Measurements from ENCODE around the gene GDNF. TPM values are rescaled to one million over a fixed set of nuclear protein-coding genes. Genes with fewer than 3 reads are reported as not detected.

Gene GDNF
- total RNA-seq, 1 donor from 2014 or later, result 0.85 TPM

DNA sequence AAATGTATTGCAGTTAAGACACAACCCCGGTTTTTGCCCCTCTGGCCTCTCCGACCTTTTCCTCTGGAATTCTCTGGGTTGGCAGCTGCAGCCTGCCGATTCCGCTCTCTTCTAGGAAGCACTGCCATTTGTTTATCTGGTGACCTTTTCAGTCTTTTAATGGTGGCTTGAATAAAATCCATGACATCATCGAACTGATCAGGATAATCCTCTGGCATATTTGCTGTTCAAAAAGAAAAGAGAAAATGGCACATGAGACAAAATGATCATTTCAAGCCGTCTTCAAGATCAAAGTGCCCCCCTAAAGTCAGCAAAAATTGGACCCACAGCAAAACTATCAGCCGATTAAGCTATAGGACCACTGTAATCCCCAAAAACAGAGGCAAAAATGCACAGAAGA is 23.9 kb downstream of the GDNF start:
- no peak for DNase-seq (ENCODE audit: low spot score in 2 of 2, unreplicated experiment in 2 of 2)
- peaks cover 18% of the 10 kb centered on the region for H3K4me1 Mint-ChIP-seq
- peaks cover 3% of the 10 kb centered on the region for H3K27me3 Mint-ChIP-seq (ENCODE audit: low read depth)
- H3K36me3 Mint-ChIP-seq, result no peaks in the 10 kb centered on the region
- H3K27ac Mint-ChIP-seq, result no peak overlapping the region
- H3K9me3 Mint-ChIP-seq, result peaks cover 3% of the 10 kb centered on the region
- TF ChIP-seq, protein P1, sequence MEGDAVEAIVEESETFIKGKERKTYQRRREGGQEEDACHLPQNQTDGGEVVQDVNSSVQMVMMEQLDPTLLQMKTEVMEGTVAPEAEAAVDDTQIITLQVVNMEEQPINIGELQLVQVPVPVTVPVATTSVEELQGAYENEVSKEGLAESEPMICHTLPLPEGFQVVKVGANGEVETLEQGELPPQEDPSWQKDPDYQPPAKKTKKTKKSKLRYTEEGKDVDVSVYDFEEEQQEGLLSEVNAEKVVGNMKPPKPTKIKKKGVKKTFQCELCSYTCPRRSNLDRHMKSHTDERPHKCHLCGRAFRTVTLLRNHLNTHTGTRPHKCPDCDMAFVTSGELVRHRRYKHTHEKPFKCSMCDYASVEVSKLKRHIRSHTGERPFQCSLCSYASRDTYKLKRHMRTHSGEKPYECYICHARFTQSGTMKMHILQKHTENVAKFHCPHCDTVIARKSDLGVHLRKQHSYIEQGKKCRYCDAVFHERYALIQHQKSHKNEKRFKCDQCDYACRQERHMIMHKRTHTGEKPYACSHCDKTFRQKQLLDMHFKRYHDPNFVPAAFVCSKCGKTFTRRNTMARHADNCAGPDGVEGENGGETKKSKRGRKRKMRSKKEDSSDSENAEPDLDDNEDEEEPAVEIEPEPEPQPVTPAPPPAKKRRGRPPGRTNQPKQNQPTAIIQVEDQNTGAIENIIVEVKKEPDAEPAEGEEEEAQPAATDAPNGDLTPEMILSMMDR (IDR thresholded peaks at IDR 0.05; ENCODE audit: unreplicated experiment), result no peak
- no peak overlapping the region for H3K4me3 Mint-ChIP-seq

DNA sequence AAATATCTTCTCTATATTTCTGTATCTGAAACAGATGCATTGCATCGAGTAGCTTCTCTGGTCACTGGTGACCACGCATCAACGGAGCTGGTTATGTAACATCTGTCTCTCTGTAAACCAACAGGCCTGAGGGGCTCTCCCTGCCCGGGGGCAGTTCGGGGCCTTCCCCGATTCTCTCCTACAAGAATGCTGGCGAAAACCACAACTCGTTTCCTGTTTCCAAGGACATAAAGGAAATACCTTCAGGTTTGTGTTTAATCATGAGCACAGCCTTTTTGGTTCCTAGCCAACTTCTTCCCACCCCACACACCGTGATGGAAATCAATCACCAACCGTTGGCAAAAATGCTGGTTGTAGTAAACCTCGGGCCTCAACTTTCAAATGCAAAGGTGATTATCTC is 25.1 kb downstream of the GDNF start:
- Mint-ChIP-seq H3K4me3 (no peak overlapping the region), H3K4me1 (peaks cover 22% of the 10 kb centered on the region), H3K27ac (peak overlapping the region; percentile 85), H3K9me3 (peaks cover 3% of the 10 kb centered on the region), H3K27me3 (ENCODE audit: low read depth) (peaks cover 6% of the 10 kb centered on the region), H3K36me3 (no peaks in the 10 kb centered on the region)
- TF ChIP-seq, protein P1 (IDR thresholded peaks at IDR 0.05; ENCODE audit: unreplicated experiment), result no peak
- peak in 1 of 2 experiments; percentile 55 for DNase-seq (ENCODE audit: low spot score in 2 of 2, unreplicated experiment in 2 of 2)

DNA sequence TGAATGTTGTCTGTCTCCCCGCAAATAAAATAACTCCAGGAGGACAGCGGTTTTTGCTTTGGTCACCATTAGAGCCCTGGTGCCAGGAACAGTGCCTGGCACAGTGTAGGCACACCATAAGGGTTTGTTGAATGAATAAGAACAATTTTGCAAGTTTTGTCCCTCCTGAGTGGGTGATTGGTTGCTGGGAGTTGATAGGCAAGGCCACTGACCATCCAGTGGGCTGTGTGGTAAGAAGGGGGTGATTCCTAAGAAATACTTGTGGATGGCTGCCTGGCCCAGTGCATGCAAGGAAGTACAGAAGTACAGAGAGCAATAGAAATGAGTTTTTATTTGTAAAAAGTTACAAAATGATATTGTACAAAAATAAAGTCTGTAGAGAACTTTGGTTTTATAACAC is 27.5 kb downstream of the GDNF start:
- TF ChIP-seq, protein P1 (IDR thresholded peaks at IDR 0.05; ENCODE audit: unreplicated experiment), result no peak
- Mint-ChIP-seq H3K9me3 (no peaks in the 10 kb centered on the region), H3K36me3 (no peaks in the 10 kb centered on the region), H3K27ac (no peak overlapping the region), H3K4me3 (no peak overlapping the region), H3K4me1 (peaks cover 22% of the 10 kb centered on the region), H3K27me3 (ENCODE audit: low read depth) (peaks cover 13% of the 10 kb centered on the region)
- no peak for DNase-seq (ENCODE audit: low spot score in 2 of 2, unreplicated experiment in 2 of 2)

DNA sequence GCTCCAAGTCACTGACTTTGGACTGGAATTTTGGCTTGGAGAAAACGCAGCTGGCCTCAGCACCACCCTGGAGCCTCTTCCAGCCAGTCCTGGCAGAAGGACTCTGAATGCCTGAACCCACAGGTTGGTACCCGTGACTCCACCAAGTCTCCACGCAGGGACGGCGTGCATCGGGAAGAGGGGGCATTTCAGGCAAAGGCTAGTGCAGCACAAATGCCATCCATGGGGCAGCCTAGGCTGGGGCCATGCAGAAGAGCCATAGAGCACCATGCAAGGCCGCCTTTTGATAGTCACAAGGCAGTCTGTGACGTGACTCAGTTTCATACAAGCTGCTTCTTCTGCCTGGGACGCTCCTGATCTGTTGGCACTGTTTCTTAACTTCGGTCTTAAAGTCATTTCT is 28.0 kb downstream of the GDNF start:
- no peak for DNase-seq (ENCODE audit: low spot score in 2 of 2, unreplicated experiment in 2 of 2)
- Mint-ChIP-seq H3K4me1 (peaks cover 20% of the 10 kb centered on the region), H3K27me3 (ENCODE audit: low read depth) (peaks cover 13% of the 10 kb centered on the region), H3K4me3 (no peak overlapping the region), H3K36me3 (no peaks in the 10 kb centered on the region), H3K27ac (no peak overlapping the region), H3K9me3 (no peaks in the 10 kb centered on the region)
- TF ChIP-seq, protein P1 (IDR thresholded peaks at IDR 0.05; ENCODE audit: unreplicated experiment), result no peak

DNA sequence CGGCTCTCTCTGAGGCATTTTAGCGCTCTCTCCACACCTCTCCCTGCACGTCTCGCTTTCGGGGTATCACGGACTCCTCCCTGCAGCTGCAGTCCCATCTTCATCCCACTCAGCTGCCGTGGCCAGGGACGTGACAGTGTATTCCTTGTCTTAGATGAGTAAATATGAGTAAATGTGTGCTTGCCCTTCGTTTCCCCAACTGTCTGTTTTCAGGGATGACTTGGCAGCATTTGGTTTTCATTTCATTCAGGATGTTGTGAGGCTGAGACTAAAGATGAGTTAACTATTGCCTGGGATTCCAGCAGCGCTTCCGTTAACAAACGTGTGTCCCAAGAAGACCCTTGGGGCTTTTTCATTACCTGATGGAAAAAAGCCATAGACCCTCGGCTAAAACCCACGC is 29.5 kb downstream of the GDNF start:
- peaks cover 13% of the 10 kb centered on the region for H3K4me1 Mint-ChIP-seq
- DNase-seq (ENCODE audit: low spot score in 2 of 2, unreplicated experiment in 2 of 2), result no peak
- TF ChIP-seq, protein P1 (IDR thresholded peaks at IDR 0.05; ENCODE audit: unreplicated experiment), result no peak
- H3K36me3 Mint-ChIP-seq, result no peaks in the 10 kb centered on the region
- peaks cover 23% of the 10 kb centered on the region for H3K27me3 Mint-ChIP-seq (ENCODE audit: low read depth)
- H3K9me3 Mint-ChIP-seq, result no peaks in the 10 kb centered on the region
- H3K27ac Mint-ChIP-seq, result no peak overlapping the region
- no peak overlapping the region for H3K4me3 Mint-ChIP-seq

DNA sequence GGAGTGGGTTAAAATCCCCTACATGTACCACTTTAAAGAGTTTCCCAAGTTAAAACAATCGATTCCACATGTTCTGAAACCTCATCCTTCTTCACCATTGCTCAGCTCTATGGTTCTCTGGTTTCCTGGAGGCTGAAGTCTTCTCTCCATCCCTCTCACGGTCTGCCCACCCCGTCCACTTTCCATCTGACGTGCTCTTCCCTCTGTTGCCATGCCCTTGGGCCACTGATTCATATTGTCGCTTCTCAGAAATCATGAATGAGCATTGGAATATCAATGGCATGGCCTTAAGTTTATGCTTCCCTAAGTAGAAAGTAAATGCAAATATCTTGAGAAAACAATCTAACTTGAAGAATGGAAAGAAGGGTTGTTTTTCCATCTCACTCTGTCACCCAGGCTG is 30.9 kb downstream of the GDNF start:
- Mint-ChIP-seq H3K9me3 (no peaks in the 10 kb centered on the region), H3K27ac (no peak overlapping the region), H3K4me3 (no peak overlapping the region), H3K27me3 (ENCODE audit: low read depth) (peaks cover 23% of the 10 kb centered on the region), H3K4me1 (peaks cover 3% of the 10 kb centered on the region), H3K36me3 (no peaks in the 10 kb centered on the region)
- TF ChIP-seq, protein P1 (IDR thresholded peaks at IDR 0.05; ENCODE audit: unreplicated experiment), result no peak
- no peak for DNase-seq (ENCODE audit: low spot score in 2 of 2, unreplicated experiment in 2 of 2)

All from mesothelial cell of epicardium (in vitro differentiated cells).